ENCODE data around the gene FBXL5. TPM values are rescaled to one million over a fixed set of nuclear protein-coding genes. Genes with fewer than 3 reads are reported as not detected.

Gene FBXL5
- polyA plus RNA-seq, 3 donors: 112 to 142 (median 120) TPM

- DNase-seq (ENCODE audit: extremely low read depth in 1 of 11, low read depth in 9 of 11, low spot score in 4 of 11): peak in 2 of 11 donors; percentile 14 to 15
Measured at GRCh38 chr4:15682242-15683142, 27.3 kb upstream of the FBXL5 start.

GRCh38 chr4:15681372-15682241, 26.4 kb upstream of the FBXL5 start, which contains the start of gene FAM200B:
Gene FAM200B (plus strand): TSS chr4:15681827. CDS start chr4:15686978, 5,151 bp downstream.
- DNase-seq (ENCODE audit: extremely low read depth in 1 of 11, low read depth in 9 of 11, low spot score in 4 of 11): peak; percentile 94 to 99 (median 97)

- DNase-seq (ENCODE audit: extremely low read depth in 1 of 11, low read depth in 9 of 11, low spot score in 4 of 11): peak in 1 of 11 donors; percentile 13
Measured at GRCh38 chr4:15681067-15681371, 25.9 kb upstream of the FBXL5 start.

DNA sequence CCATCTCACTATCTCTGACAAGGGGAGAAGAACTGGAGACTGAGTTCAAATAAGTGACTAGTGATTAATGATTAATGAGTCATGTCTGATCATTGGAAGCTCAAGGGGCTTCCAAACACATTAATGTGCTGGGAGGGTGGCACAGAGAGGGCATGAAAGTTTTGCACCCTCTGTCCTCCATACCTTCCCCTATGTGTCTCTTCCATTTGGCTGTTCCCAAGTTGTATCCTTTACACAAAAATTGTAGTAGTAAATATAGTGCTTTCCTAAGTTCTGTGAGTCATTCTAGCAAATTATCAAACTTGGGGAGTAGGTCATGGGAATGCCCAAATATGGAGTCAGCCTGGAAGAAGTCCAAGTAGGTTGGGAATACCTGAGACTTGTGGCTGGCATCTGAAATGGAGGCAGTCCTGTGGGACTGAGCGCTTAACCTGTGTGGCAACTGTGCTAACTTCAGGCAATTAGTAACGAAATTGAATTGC, 22.4 kb upstream of the FBXL5 start:
- peak in 5 of 11 donors; percentile 30 to 63 (median 44) for DNase-seq (ENCODE audit: extremely low read depth in 1 of 11, low read depth in 9 of 11, low spot score in 4 of 11)

DNA sequence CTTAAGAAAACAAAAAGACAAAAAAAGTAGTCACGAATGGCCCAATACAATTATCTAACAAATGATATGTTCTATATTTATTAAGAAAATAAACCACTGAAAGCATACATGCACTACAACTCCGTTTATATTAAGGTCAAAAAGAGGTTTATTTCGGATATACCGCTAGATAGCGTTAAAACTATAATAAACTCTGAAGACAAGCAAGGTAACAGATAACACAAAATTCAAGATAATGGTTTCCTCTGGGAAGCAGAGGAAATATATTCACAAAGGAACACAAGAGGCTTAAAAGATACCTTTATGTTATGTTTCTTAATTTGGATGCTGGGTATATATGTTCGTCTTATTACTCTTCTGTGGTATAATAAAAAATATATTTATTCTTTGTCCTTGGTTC, 21.7 kb upstream of the FBXL5 start:
- DNase-seq (ENCODE audit: extremely low read depth in 1 of 11, low read depth in 9 of 11, low spot score in 4 of 11): no peak

- DNase-seq (ENCODE audit: extremely low read depth in 1 of 11, low read depth in 9 of 11, low spot score in 4 of 11): no peak
Measured at GRCh38 chr4:15676039-15676438, 20.9 kb upstream of the FBXL5 start.

DNA sequence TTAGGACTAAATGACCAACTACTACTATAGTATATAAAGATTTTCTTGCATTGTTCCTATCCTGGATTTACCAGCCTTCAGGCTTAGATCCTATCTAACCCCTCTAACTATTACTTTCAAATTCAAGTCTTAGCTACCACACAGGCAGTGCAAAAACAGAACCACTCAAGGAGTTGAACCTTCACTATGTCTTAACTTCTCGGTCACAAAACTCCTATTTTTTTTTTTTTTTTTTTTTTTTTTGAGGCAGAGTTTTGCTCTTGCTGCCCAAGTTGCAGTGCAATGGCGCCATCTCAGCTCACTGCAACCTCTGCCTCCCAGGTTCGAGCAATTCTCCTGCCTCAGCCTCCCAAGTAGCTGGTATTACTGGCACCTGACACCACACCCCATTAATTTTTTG, 20.2 kb upstream of the FBXL5 start:
- DNase-seq (ENCODE audit: extremely low read depth in 1 of 11, low read depth in 9 of 11, low spot score in 4 of 11): no peak

DNA sequence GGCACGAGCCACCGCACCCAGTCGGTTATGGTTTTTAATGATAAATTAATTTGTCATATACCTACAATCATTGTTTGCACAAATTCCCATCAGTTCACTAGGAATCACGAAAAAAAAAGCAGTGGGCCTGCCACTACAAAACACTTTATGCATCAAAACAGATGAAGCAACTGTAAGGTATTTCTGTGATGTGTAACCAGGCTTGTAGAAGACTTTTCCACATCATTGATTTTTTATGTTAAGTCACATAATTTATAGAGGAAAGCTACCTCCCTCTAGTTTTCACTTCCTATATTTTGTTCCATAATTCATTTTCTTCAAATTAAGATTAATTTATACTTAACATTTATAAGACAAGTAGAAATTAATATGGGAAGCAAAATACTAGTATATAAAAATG, 19.8 kb upstream of the FBXL5 start:
- no peak for DNase-seq (ENCODE audit: extremely low read depth in 1 of 11, low read depth in 9 of 11, low spot score in 4 of 11)

GRCh38 chr4:15674046-15674445, 18.9 kb upstream of the FBXL5 start:
- no peak for DNase-seq (ENCODE audit: extremely low read depth in 1 of 11, low read depth in 9 of 11, low spot score in 4 of 11)

- DNase-seq (ENCODE audit: extremely low read depth in 1 of 11, low read depth in 9 of 11, low spot score in 4 of 11): no peak
Measured at GRCh38 chr4:15673337-15673736, 18.2 kb upstream of the FBXL5 start.

DNA sequence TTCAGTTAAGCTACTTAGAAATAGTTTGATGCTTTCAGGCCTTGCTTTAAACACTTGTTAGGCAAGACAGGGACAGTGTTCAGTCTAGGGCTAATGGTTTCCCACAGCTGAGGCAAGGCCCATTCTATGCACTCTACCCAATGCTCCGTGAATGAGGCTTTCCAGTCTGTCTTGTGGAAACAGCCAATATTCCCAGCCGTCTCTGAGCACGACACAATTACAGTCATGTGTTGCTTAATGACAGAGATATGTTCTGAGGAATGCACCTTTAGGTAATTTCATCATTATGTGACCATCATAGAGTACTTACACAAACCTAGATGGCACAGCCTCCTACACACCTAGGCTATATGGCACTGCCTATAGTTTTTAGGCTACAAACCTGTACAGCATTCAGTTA, 16.9 kb upstream of the FBXL5 start:
- DNase-seq (ENCODE audit: extremely low read depth in 1 of 11, low read depth in 9 of 11, low spot score in 4 of 11): no peak

- no peak for DNase-seq (ENCODE audit: extremely low read depth in 1 of 11, low read depth in 9 of 11, low spot score in 4 of 11)
Measured at GRCh38 chr4:15670576-15670975, 15.4 kb upstream of the FBXL5 start.

GRCh38 chr4:15668566-15669435, 13.6 kb upstream of the FBXL5 start:
- no peak for DNase-seq (ENCODE audit: extremely low read depth in 1 of 11, low read depth in 9 of 11, low spot score in 4 of 11)

DNA sequence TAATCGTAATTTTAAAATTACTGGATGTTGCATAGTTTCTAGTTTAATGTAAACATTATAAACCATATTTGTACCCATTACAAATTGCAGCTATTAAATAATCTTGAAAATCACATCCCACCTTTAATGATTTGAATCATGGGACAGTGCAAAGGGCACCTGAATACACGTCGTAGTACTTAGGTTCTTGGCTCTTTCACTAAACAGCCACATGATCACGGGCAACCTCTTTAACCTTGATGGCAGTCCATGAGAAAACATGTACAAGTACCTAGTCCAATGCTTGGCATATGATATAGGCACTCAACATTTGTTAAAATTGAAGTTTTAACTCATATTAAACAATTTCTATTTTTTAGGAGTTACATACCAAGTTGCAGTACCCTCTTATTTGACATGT, 11.8 kb upstream of the FBXL5 start:
- no peak for DNase-seq (ENCODE audit: extremely low read depth in 1 of 11, low read depth in 9 of 11, low spot score in 4 of 11)

GRCh38 chr4:15665753-15666365, 10.7 kb upstream of the FBXL5 start:
- no peak for DNase-seq (ENCODE audit: extremely low read depth in 1 of 11, low read depth in 9 of 11, low spot score in 4 of 11)

DNA sequence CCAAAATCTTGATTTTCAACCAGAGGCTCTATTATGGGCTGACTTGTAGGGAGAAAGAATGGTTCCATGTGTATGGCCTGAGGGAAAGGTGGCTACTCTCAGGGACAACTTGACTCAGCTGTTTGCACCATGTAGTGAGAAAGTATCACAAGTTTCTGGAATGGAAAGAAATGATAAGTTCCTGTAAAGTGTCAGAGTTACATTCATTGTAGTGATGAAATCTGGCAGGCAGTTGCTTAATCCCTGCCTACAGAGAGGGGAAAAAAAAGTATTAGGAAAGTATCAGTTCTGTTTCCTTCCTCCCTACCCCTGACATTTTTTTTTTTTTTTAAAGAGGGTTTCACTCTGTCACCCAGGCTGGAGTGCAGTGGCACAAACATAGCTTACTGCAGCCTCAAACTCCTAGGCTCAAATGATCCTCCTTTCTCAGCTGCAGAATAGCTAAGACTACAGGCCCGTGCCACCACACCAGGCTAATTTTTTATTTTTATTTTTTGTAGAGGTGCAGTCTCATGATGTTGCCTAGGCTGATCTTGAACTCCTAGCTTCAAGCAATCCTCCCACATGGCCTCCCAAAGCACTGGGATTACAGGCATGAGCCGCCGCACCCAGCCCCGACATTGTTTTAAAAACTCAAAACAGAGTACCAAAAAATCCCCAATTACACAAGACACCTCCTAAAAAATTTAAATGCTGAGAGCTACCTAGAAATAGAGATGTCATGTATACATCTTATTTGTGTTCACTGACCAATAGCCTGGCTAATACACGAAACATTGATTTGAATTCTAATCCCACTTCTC, 4.8 kb upstream of the FBXL5 start:
- no peak for DNase-seq (ENCODE audit: extremely low read depth in 1 of 11, low read depth in 9 of 11, low spot score in 4 of 11)

DNA sequence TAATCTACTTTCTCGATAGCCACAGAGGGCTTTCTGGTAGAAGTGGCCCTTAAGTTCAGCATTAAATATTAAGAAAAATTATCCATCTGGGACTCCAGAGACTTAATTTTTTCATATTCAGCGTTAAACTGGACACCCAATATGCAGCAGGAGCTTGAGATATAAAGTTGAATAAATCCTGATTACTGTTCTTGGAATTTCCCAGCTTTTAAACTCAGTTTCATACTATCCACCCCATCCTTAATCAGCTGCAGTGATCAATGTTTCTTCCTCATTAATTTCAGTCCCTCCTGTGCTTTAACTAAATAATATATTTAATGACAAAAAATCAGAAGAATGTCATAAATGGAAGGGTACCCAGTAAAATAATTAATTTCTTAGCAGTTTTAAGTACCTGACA, 3.6 kb upstream of the FBXL5 start:
- DNase-seq (ENCODE audit: extremely low read depth in 1 of 11, low read depth in 9 of 11, low spot score in 4 of 11): no peak

Measured in renal cortex interstitium (tissue), 11 donors.